Neural cell (in vitro differentiated cells): ENCODE data around the gene TMEM89. TPM values are rescaled to one million over a fixed set of nuclear protein-coding genes. Genes with fewer than 3 reads are reported as not detected.

Source experiments
- H2AFZ ChIP-seq: fragments of 200-600, 300-800 bp; sonication (generic), shearing (Covaris generic); 2 replicates; pipeline ENCODE4 v1.6.0; 2014; ENCODE audit warnings: low read depth, mild to moderate bottlenecking, antibody characterized with exemption, low read length, moderate library complexity
- H3F3A ChIP-seq: fragments of 200-600 bp; shearing (Covaris generic); 2 replicates; pipeline ENCODE4 v1.6.1; 2016; ENCODE audit warnings: mild to moderate bottlenecking, moderate library complexity, mixed read lengths, antibody characterized with exemption, low read length; ENCODE audit not compliant: insufficient read depth, poor library complexity, severe bottlenecking
- H3K27ac ChIP-seq: fragments of 200-600, 300-800 bp; sonication (generic), shearing (Covaris generic); 2 replicates; pipeline ENCODE4 v1.5.1; 2014; ENCODE audit warnings: mild to moderate bottlenecking, low read length, moderate library complexity
- H3K27me3 ChIP-seq: fragments of 300-800, 200-600 bp; sonication (generic), shearing (Covaris generic); 2 replicates; pipeline ENCODE4 v1.6.0; 2014; ENCODE audit warnings: mild to moderate bottlenecking, low read depth, low read length, moderate library complexity; ENCODE audit not compliant: insufficient read depth
- H3K36me3 ChIP-seq: fragments of 300-800, 200-600 bp; sonication (generic), shearing (Covaris generic); 2 replicates; pipeline ENCODE4 v1.5.1; 2014; ENCODE audit warnings: mild to moderate bottlenecking, antibody characterized with exemption, low read length, moderate library complexity; ENCODE audit not compliant: insufficient read depth
- H3K4me2 ChIP-seq: fragments of 300-800, 200-600 bp; sonication (generic), shearing (Covaris generic); 2 replicates; pipeline ENCODE4 v1.6.0; 2014; ENCODE audit warnings: mild to moderate bottlenecking, low read length
- H3K4me3 ChIP-seq: fragments of 300-800, 200-600 bp; sonication (generic), shearing (Covaris generic); 2 replicates; pipeline ENCODE4 v1.5.1; 2014; ENCODE audit warnings: mild to moderate bottlenecking, low read length, moderate library complexity
- H3K79me2 ChIP-seq: fragments of 200-600 bp; shearing (Covaris generic); replicated peaks from 2 replicates; pipeline ENCODE4 v1.6.0; 2014; ENCODE audit warnings: mild to moderate bottlenecking, low read length, moderate library complexity; ENCODE audit not compliant: insufficient read depth
- H3K9ac ChIP-seq: fragments of 300-800, 200-600 bp; sonication (generic), shearing (Covaris generic); 2 replicates; pipeline ENCODE4 v1.6.1; 2016; ENCODE audit warnings: mild to moderate bottlenecking, low read length, mixed read lengths
- H3K9me2 ChIP-seq: fragments of 200-600 bp; shearing (Covaris generic); 2 replicates; pipeline ENCODE4 v1.6.1; 2016; ENCODE audit warnings: mild to moderate bottlenecking, low read length, mixed read lengths; ENCODE audit not compliant: insufficient read depth
- H3K9me3 ChIP-seq: fragments of 200-600, 300-800 bp; sonication (generic), shearing (Covaris generic); 2 replicates; pipeline ENCODE4 v1.6.1; 2016; ENCODE audit warnings: mild to moderate bottlenecking, mixed run types, low read length, moderate library complexity, mixed read lengths
- H4K20me1 ChIP-seq: fragments of 200-600 bp; shearing (Covaris generic); 2 replicates; pipeline ENCODE4 v1.6.1; 2016; ENCODE audit warnings: mild to moderate bottlenecking, mixed run types; ENCODE audit not compliant: insufficient read depth
- CTCF ChIP-seq: fragments of 450-650 bp; IDR thresholded peaks from 2 replicates; pipeline ENCODE4 v1.5.1; 2014; ENCODE audit warnings: antibody characterized with exemption, mild to moderate bottlenecking, moderate library complexity; ENCODE audit not compliant: poor library complexity, severe bottlenecking
- EP300 ChIP-seq: fragments of 450-650 bp; conservative IDR thresholded peaks from 2 replicates; pipeline ENCODE4 v1.6.1; 2014; ENCODE audit warnings: antibody characterized with exemption, mild to moderate bottlenecking, moderate library complexity; ENCODE audit not compliant: poor library complexity, severe bottlenecking
- EZH2 ChIP-seq: fragments of 200-600, 300-800 bp; shearing (Covaris generic), sonication (generic); IDR thresholded peaks from 2 replicates; pipeline ENCODE4 v1.6.1; 2014; ENCODE audit warnings: antibody characterized with exemption, low read length, borderline replicate concordance, mild to moderate bottlenecking; ENCODE audit not compliant: insufficient read depth, poor library complexity, severe bottlenecking
- MXI1 ChIP-seq: fragments of 450-650 bp; conservative IDR thresholded peaks from 2 replicates; pipeline ENCODE4 v1.6.1; 2014; ENCODE audit warnings: antibody characterized with exemption, mild to moderate bottlenecking; ENCODE audit not compliant: poor library complexity, severe bottlenecking
- POLR2AphosphoS5 ChIP-seq: IDR thresholded peaks from 2 replicates; pipeline ENCODE4 v1.6.1; 2012
- RAD21 ChIP-seq: fragments of 450-650 bp; conservative IDR thresholded peaks from 2 replicates; pipeline ENCODE4 v1.6.1; 2014; ENCODE audit warnings: antibody characterized with exemption, mild to moderate bottlenecking, moderate library complexity
- REST ChIP-seq: IDR thresholded peaks from 2 replicates; pipeline ENCODE4 v1.6.1; 2012; ENCODE audit warnings: borderline replicate concordance
- SMC3 ChIP-seq: fragments of 450-650 bp; conservative IDR thresholded peaks from 2 replicates; pipeline ENCODE4 v1.6.1; 2014; ENCODE audit warnings: antibody characterized with exemption, mild to moderate bottlenecking, moderate library complexity; ENCODE audit not compliant: poor library complexity
- TAF1 ChIP-seq: IDR thresholded peaks from 2 replicates; pipeline ENCODE4 v1.6.1; 2012; ENCODE audit warnings: low read depth
- polyA plus RNA-seq: library from polyadenylated mRNA; depleted of rRNA; stranded (reverse); fragments of >200 nt; gene quantifications from 2 replicates; pipeline ENCODE4 v1.2.3, GENCODE V29; 2014

Gene TMEM89
- polyA plus RNA-seq, 1 donor from 2014 or later, result 0.52 TPM

- Histone ChIP-seq H3K4me3 (no peak overlapping the region), H4K20me1 (no peaks in the 10 kb centered on the region), H3K9me3 (no peaks in the 10 kb centered on the region), H3K27me3 (no peaks in the 10 kb centered on the region), H2AFZ (no peak overlapping the region), H3K9ac (no peak overlapping the region), H3K79me2 (no peaks in the 10 kb centered on the region), H3K36me3 (no peaks in the 10 kb centered on the region), H3F3A (no peaks in the 10 kb centered on the region), H3K4me2 (no peak overlapping the region), H3K27ac (no peak overlapping the region), H3K9me2 (no peaks in the 10 kb centered on the region)
- TF ChIP-seq EP300, result no peak
- no peak for TF ChIP-seq CTCF
- TF ChIP-seq MXI1, result no peak
- TF ChIP-seq RAD21, result no peak
- no peak for TF ChIP-seq TAF1
- no peak for TF ChIP-seq REST
- TF ChIP-seq EZH2, result no peak
- no peak for TF ChIP-seq SMC3
- TF ChIP-seq POLR2AphosphoS5, result no peak
These were observed 21.9 kb downstream of the TMEM89 start for GRCh38 chr3:48599509-48600285.

GRCh38 chr3:48599077-48599501 lies 22.5 kb downstream of the TMEM89 start:
- Histone ChIP-seq H3K4me3 (no peak overlapping the region), H2AFZ (no peak overlapping the region), H3K9me3 (no peaks in the 10 kb centered on the region), H3F3A (no peaks in the 10 kb centered on the region), H3K4me2 (no peak overlapping the region), H3K9ac (no peak overlapping the region), H3K27me3 (no peaks in the 10 kb centered on the region), H4K20me1 (no peaks in the 10 kb centered on the region), H3K36me3 (no peaks in the 10 kb centered on the region), H3K27ac (no peak overlapping the region), H3K79me2 (no peaks in the 10 kb centered on the region), H3K9me2 (no peaks in the 10 kb centered on the region)
- TF ChIP-seq MXI1 (no peak), EP300 (no peak), SMC3 (no peak), CTCF (no peak), EZH2 (no peak), POLR2AphosphoS5 (no peak), REST (no peak), TAF1 (no peak), RAD21 (no peak)
